GM12891 (cell line): ENCODE results near the gene OR52J3. TPM values are rescaled to one million over a fixed set of nuclear protein-coding genes. Genes with fewer than 3 reads are reported as not detected.

ENCODE experiments used
- DNase-seq: peaks from one replicate; pipeline ENCODE4 v3.0.0; 2011; ENCODE audit warnings: low spot score; ENCODE audit not compliant: insufficient read length
- FAIRE-seq: peaks from 2 replicates; lab custom pipeline; 2011; peaks lifted over from hg19 to GRCh38; lab: Jason Lieb, UNC
- PAX5 ChIP-seq: IDR thresholded peaks from 2 replicates; pipeline ENCODE4 v1.6.1; 2011; ENCODE audit warnings: low read length, moderate library complexity, mild to moderate bottlenecking; ENCODE audit not compliant: insufficient read depth, severe bottlenecking
- POLR2A ChIP-seq: IDR thresholded peaks from 2 replicates; pipeline ENCODE4 v1.6.1; 2011; ENCODE audit warnings: low read depth, low read length, control low read depth
- POLR2AphosphoS5 ChIP-seq: IDR thresholded peaks from 2 replicates; pipeline ENCODE4 v1.6.1; 2011; ENCODE audit warnings: low read depth, low read length, control low read depth
- POU2F2 ChIP-seq: IDR thresholded peaks from 2 replicates; pipeline ENCODE4 v1.6.1; 2011; ENCODE audit warnings: low read depth, mild to moderate bottlenecking, control low read depth, low read length, moderate library complexity
- SPI1 ChIP-seq: IDR thresholded peaks from 2 replicates; pipeline ENCODE4 v1.6.1; 2011; ENCODE audit warnings: low read depth, low read length, control low read depth
- TAF1 ChIP-seq: IDR thresholded peaks from 2 replicates; pipeline ENCODE4 v1.6.1; 2011; ENCODE audit warnings: low read depth, low read length, control low read depth
- polyA plus RNA-seq: library from polyadenylated mRNA; unstranded; fragments of >200 nt; gene quantifications from one replicate; pipeline ENCODE4 v1.2.1, GENCODE V29; 2012; ENCODE audit warnings: low read depth, missing spikeins, inconsistent platforms; ENCODE audit not compliant: missing spikeins

OR52J3 gene
- polyA plus RNA-seq: not detected

DNA sequence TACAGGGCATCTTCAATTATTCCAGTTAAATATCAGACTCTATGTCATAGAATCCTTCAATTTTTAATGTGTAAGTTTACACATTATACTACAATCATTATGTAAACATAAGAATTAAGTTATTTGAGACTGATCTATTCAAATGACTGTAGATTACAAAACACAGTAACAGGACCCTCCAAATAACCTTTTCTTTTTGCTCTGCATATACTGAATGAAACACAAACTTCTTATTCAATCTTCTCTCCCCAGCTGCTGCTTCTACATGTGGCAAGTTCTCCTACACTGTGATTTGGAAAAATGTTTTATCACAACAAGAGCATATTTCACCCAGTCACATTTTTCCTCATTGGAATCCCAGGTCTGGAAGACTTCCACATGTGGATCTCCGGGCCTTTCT lies at the start of gene OR52J3:
TSS of gene OR52J3 (plus strand) at position 301 of the 400 bp plus-strand sequence. CDS start at position 301, 0 bp downstream.
- TF ChIP-seq SPI1: no peak
- no peak for TF ChIP-seq PAX5
- no peak for TF ChIP-seq POLR2AphosphoS5
- TF ChIP-seq TAF1: no peak
- TF ChIP-seq POLR2A: no peak
- TF ChIP-seq POU2F2: no peak
- DNase-seq (no peak), FAIRE-seq (no peak)

DNA sequence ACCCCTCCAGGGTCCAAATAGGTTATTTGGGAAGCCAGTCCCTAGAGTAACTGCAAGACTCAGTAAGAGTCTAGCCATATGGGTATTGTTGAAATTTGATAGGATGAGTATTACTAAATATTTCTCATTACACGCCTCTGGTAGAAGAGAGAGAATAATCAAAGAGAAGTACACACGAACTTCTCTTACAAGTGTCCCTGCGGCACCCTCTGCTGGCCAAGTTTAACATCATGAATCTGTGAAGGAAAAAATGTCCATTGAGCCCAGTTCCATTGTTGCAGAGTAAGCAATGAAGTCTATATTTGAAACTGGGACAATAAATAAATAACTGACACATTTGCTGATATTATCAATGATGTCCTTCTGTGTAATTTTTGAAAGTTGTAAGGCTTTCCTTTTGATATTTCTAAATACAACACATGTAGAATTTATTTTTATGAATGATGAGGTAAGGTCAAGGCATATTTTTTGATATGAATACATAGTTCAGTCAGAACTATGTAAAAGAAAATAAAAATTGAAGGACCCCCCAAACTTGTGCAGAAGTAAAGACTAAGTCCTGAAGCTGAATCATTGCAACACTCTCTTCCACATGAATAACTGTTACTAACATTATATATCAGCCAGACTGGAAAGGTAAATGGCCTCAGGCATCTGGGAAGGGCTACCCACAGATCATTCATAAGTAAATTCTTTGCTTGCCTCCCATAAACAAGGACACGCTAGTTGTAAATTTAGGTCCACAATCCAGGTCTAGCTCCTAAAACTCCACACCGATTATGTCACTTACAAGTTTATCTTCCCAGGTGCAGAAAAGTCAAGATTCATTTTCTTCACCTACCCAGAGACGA lies 41.7 kb upstream of the OR52J3 start:
- TF ChIP-seq PAX5 (no peak), POLR2AphosphoS5 (no peak)
- no peak for FAIRE-seq
- DNase-seq: no peak

DNA sequence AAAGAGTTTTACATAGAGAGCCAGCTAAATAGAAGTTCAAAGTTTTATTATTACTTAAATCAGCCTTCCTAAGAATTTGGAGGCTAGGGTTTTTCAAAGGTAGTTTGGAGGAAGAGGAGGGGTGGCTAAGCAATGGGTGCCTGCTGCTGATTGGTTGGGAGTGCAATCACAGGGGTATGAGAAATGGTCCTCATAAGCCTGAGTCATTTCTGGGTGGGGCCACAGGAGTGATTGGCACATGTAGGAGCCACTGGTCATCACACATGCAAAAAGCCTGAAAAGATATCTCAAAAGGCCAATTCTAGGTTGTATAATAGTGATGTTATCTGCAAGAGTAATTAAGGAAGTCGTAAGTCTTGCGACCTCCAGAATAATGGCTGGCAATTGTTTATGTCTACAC lies 38.8 kb upstream of the OR52J3 start:
- FAIRE-seq (no peak), DNase-seq (no peak)
- TF ChIP-seq TAF1: no peak
- TF ChIP-seq SPI1: no peak
- no peak for TF ChIP-seq PAX5
- TF ChIP-seq POLR2AphosphoS5: no peak
- TF ChIP-seq POU2F2: no peak
- TF ChIP-seq POLR2A: no peak

DNA sequence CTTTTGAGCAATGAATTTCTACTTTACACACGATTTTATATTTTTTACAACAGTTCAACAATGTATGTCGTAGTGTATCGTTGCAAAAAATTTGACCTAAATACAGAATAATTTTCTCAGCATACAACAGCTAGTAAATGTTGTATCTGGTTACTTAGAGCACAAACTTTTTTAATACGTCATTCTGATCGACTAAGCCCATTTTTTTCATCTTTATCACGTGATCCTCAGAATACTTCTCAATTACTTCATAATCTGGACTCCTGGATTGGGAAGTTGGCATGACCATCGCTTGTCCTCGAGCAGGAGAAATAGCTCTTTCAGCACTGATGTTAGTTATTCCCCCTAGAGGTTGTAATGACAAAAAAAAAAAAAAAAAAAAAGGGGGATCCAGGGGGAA lies 35.1 kb upstream of the OR52J3 start:
- TF ChIP-seq POU2F2 (no peak), POLR2AphosphoS5 (no peak), POLR2A (no peak), TAF1 (no peak), SPI1 (no peak), PAX5 (no peak)
- DNase-seq (no peak), FAIRE-seq (no peak)

DNA sequence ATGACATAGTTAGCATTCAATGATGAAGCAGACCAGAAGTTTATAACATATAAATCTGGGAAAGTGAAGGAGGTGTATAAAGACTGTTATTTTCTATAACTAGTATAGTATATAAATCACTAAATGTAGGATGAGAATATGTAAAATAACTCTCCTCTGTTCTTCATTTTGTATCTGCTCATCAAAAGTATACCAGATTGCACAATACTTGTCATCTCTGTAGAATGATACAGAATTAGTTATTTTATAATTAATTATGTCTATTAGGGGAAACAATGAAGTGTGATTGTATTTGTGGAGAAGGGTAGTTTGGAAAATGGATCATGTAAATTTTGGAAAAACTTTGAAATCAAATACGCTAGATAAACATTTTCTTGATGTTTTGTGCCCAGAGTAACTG lies 33.3 kb upstream of the OR52J3 start:
- FAIRE-seq (no peak), DNase-seq (no peak)
- no peak for TF ChIP-seq TAF1
- no peak for TF ChIP-seq SPI1
- no peak for TF ChIP-seq POLR2AphosphoS5
- no peak for TF ChIP-seq POU2F2
- no peak for TF ChIP-seq POLR2A
- no peak for TF ChIP-seq PAX5

DNA sequence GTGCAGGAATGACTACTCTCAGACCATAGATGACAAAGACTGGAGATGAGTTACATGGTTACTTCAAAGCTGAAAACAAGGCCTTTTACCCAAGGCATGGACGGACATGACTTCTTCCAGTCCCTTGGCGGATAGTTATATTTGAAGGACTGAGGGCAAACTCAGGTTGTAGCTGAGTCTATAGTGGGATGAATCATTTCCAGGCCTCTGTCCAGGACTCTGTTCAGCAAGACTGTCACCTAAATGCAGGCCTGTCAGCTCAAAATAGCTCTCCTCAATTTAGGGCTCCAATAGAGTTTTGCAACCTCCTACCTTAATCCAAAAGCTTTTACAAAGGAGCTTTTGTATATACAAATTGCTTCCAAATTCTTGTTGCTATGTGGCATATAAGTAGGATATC lies 24.3 kb upstream of the OR52J3 start:
- no peak for TF ChIP-seq POU2F2
- TF ChIP-seq TAF1: no peak
- FAIRE-seq (no peak), DNase-seq (no peak)

DNA sequence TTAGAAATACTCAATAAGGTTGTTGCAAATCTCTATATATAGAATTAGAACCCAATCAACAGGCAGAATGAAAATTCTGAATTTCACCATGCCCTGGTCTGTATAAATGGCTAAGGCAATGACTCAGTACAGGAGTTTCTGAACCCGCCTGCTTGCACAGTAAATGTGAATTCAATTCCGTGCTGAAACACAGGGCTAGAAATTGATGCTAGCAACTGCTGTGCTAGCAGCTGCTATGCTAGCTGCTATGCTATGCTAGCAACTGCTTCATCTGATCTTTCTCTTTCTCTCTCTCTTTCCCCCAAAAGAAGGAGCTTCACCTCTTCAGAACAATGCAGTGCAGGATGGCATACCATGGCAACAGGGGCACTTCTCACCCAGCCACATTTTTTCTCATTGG lies 9.7 kb upstream of the OR52J3 start:
- DNase-seq: no peak
- TF ChIP-seq PAX5 (no peak), POLR2AphosphoS5 (no peak)
- FAIRE-seq: no peak

DNA sequence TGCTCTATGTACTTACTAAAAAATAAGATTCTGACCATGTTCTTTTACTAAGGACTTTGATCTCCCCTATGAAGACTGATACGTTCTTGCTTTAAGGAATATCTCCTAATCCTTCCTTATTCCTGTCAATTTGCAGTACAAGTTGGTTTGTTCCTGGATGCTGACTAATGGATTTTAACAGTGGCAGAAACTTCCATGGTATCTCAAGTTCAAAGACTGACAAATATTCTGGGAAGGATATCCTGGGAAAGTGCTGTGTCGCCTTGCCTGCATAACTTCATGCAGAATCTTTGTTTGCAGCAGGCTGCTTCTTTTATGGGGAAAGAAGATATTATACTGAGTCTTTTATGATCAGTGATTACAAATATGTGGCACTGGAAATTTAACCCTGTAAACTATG lies 8.4 kb upstream of the OR52J3 start:
- DNase-seq (no peak), FAIRE-seq (no peak)
- TF ChIP-seq PAX5 (no peak), POLR2AphosphoS5 (no peak), POU2F2 (no peak), TAF1 (no peak), SPI1 (no peak), POLR2A (no peak)

DNA sequence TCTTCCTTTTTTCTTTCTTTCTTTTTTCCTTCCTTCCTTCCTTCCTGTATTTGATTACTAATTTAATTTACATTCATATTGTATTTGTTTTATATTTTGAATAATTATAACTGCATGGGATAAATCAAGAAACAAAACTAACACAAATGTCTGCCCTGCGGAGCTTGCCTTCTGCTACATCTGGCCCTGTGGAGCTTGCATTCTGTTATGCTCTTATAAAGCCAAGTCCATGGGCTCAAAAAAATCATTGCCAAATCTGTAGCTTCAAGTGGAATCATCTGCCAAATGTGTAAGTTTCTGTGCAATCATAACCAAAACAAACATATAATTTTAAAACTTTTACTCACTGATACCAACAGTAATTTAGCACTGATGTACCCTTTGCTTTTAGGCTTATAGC lies 8.0 kb upstream of the OR52J3 start:
- no peak for TF ChIP-seq POLR2AphosphoS5
- no peak for TF ChIP-seq PAX5
- TF ChIP-seq POU2F2: no peak
- no peak for TF ChIP-seq SPI1
- no peak for DNase-seq
- FAIRE-seq: no peak

DNA sequence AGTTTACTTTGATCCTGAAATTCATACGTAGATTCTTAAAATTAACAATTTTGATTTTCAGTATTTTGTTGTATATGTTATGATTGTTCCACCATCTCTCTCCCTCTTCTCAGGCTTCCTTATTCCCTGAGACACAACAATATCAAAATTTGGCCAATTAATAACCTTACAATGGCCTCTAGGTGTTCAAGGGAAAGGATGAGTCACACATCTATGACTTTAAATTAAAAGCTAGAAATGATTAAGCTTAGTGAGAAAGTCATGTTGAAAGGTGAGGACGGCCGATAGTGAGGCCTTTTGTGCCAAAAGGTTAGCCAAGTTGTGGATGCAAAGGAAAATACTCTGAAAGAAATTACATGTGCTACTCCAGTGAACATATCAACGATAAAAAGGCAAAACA lies 5.5 kb upstream of the OR52J3 start:
- DNase-seq (no peak), FAIRE-seq (no peak)
- TF ChIP-seq PAX5: no peak
- TF ChIP-seq SPI1: no peak
- no peak for TF ChIP-seq POLR2AphosphoS5
- no peak for TF ChIP-seq TAF1
- TF ChIP-seq POLR2A: no peak
- TF ChIP-seq POU2F2: no peak

DNA sequence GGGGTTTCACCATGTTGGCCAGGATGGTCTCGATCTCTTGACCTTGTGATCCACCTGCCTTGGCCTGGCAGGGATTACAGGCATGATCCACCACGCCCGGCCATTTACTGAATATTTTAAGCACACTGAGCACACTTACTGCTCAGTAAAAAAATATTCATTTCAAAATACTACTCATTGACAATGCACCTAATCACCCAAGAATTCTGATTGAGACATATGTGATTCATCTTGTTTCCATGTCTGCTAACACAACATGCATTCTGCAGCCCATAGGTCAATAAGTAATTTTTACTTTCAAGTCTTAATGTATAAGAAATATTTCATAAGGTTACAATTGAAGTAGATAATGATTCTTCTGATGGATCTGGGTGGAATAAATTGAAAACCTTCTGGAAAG lies 4.2 kb upstream of the OR52J3 start:
- FAIRE-seq (no peak), DNase-seq (no peak)
- TF ChIP-seq POU2F2: no peak
- TF ChIP-seq SPI1: no peak
- TF ChIP-seq PAX5: no peak
